Measurements from ENCODE around the gene SUPT20H. TPM values are rescaled to one million over a fixed set of nuclear protein-coding genes. Genes with fewer than 3 reads are reported as not detected.

SUPT20H gene
- 65.1 and 75.7 TPM in 2 replicates for total RNA-seq (2014; rRNA removed; shearing (Covaris generic))

DNA sequence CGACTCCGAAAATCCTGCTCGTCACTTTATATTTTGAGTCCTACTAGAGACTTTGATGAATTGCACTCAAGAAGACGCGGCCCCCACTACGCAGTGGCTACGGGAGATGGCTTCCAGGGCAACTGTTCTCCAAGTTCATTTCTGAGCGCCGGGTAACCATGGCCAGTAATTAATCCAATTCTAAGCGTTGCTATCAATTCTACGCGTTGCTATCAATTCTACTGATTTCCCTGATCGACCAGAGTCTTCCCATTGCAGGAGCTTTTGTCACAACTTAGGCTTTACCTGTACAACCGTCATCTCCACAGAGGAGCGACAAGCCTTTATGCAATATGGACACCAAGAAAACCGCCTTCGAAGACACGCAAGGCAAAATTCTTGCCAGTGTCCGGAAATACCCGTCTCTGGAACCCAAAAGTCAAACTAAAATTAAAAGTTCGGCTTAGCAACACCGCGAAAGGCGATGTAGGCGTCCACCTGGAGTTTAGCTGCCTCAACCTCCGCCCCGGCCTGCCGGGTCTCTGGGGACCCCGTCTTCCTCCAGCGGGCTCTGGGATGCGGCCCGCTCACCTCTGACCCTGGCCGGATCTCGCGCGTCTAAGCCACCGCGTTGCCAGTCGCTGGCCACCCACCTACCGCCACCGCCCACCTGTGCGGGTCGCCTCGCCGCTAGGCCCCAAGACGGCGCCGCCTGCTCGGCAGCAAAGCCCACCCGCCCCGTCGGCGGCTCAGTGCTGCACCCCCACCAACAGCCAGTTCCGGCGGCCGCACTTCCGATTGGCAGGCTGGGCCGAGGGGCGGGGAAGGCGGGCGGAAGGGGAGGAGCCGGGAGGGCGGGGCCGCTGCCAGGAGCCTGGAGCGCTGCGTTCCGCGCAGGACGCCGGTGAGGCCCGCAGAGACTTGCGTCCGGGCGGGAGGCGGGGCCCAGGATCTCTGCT, at the start of gene SUPT20H:
Gene SUPT20H (minus strand): TSS at position 779 of the 938 bp plus-strand sequence. CDS start 8,198 bp downstream, outside the sequence.
- Histone ChIP-seq H3K4me3 (ENCODE audit: insufficient read depth, low read depth, low read length) (peak within 1 kb of the TSS; percentile 81), H3K27me3 (ENCODE audit: control insufficient read depth, insufficient read depth, low read length) (no peaks in the 10 kb centered on the region), H3K36me3 (replicated peaks; ENCODE audit: control insufficient read depth, insufficient read depth, low read length) (peaks cover 2% of the 10 kb centered on the region; the same call in 1 of the 2 replicates)
- DNase-seq = peak; percentile 93

- no peak for DNase-seq
- H3K36me3 ChIP-seq (replicated peaks; ENCODE audit: control insufficient read depth, insufficient read depth, low read length) = no peaks in the 10 kb centered on the region
- H3K4me3 ChIP-seq (ENCODE audit: insufficient read depth, low read depth, low read length) = no peak overlapping the region
These were observed 49.7 kb upstream of the SUPT20H start for GRCh38 chr13:37109051-37109678.

GRCh38 chr13:37107868-37108267, 48.4 kb upstream of the SUPT20H start:
- DNase-seq = no peak
- no peaks in the 10 kb centered on the region for H3K36me3 ChIP-seq (replicated peaks; ENCODE audit: control insufficient read depth, insufficient read depth, low read length)
- H3K4me3 ChIP-seq (ENCODE audit: insufficient read depth, low read depth, low read length) = no peak overlapping the region
- no peaks in the 10 kb centered on the region; the same call in 1 of the 2 replicates for H3K27me3 ChIP-seq (ENCODE audit: control insufficient read depth, insufficient read depth, low read length)

More at GRCh38 chr13:37109051-37109678, 49.7 kb upstream of the SUPT20H start:
- no peaks in the 10 kb centered on the region; the same call in 1 of the 2 replicates for H3K27me3 ChIP-seq (ENCODE audit: control insufficient read depth, insufficient read depth, low read length)

GRCh38 chr13:37107456-37107855, 48.0 kb upstream of the SUPT20H start:
- Histone ChIP-seq H3K4me3 (ENCODE audit: insufficient read depth, low read depth, low read length) (no peak overlapping the region), H3K27me3 (ENCODE audit: control insufficient read depth, insufficient read depth, low read length) (no peaks in the 10 kb centered on the region; the same call in 1 of the 2 replicates), H3K36me3 (replicated peaks; ENCODE audit: control insufficient read depth, insufficient read depth, low read length) (no peaks in the 10 kb centered on the region)
- DNase-seq = no peak

- peak; percentile 33 for DNase-seq
- H3K36me3 ChIP-seq (replicated peaks; ENCODE audit: control insufficient read depth, insufficient read depth, low read length) = no peaks in the 10 kb centered on the region
- H3K27me3 ChIP-seq (ENCODE audit: control insufficient read depth, insufficient read depth, low read length) = no peaks in the 10 kb centered on the region; the same call in 1 of the 2 replicates
- H3K4me3 ChIP-seq (ENCODE audit: insufficient read depth, low read depth, low read length) = no peak overlapping the region
These were observed 47.2 kb upstream of the SUPT20H start for GRCh38 chr13:37106642-37107041.

GRCh38 chr13:37105251-37105714, 45.8 kb upstream of the SUPT20H start, which contains the start of gene CSNK1A1L:
CSNK1A1L (minus strand) TSS chr13:37105664; CDS start chr13:37105256, 408 bp downstream.
- Histone ChIP-seq H3K36me3 (replicated peaks; ENCODE audit: control insufficient read depth, insufficient read depth, low read length) (no peaks in the 10 kb centered on the region), H3K27me3 (ENCODE audit: control insufficient read depth, insufficient read depth, low read length) (no peaks in the 10 kb centered on the region; the same call in 1 of the 2 replicates), H3K4me3 (ENCODE audit: insufficient read depth, low read depth, low read length) (no peak within 1 kb of the TSS)
- no peak for DNase-seq

- H3K4me3 ChIP-seq (ENCODE audit: insufficient read depth, low read depth, low read length) = no peak overlapping the region
- DNase-seq = no peak
- no peaks in the 10 kb centered on the region for H3K36me3 ChIP-seq (replicated peaks; ENCODE audit: control insufficient read depth, insufficient read depth, low read length)
- H3K27me3 ChIP-seq (ENCODE audit: control insufficient read depth, insufficient read depth, low read length) = no peaks in the 10 kb centered on the region; the same call in 1 of the 2 replicates
These were observed 43.4 kb upstream of the SUPT20H start for GRCh38 chr13:37102896-37103295.

DNA sequence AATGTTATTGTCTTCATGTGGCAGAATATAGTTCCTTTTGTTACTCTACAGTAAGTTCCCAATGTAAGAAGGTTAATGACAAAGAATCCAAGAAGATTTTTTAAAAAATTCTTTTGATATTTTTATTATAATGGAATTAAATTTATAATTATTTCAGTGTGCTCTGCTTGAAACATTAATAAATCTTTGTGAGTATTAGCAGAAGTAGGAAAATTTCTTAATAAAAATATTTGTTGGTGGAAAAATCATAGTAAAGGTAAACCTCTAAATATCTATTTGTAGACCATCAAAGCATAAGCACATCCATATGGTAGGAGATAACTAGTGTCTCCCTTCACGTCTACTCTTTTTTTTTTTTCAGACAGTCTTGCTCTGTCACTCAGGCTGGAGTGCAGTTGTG, 41.7 kb upstream of the SUPT20H start:
- Histone ChIP-seq H3K4me3 (ENCODE audit: insufficient read depth, low read depth, low read length) (no peak overlapping the region), H3K27me3 (ENCODE audit: control insufficient read depth, insufficient read depth, low read length) (no peaks in the 10 kb centered on the region; the same call in 1 of the 2 replicates), H3K36me3 (replicated peaks; ENCODE audit: control insufficient read depth, insufficient read depth, low read length) (no peaks in the 10 kb centered on the region)
- DNase-seq = no peak

- H3K4me3 ChIP-seq (ENCODE audit: insufficient read depth, low read depth, low read length) = no peak overlapping the region
- DNase-seq = no peak
- no peaks in the 10 kb centered on the region for H3K36me3 ChIP-seq (replicated peaks; ENCODE audit: control insufficient read depth, insufficient read depth, low read length)
- H3K27me3 ChIP-seq (ENCODE audit: control insufficient read depth, insufficient read depth, low read length) = no peaks in the 10 kb centered on the region; the same call in 1 of the 2 replicates
These were observed 41.2 kb upstream of the SUPT20H start for GRCh38 chr13:37100731-37101130.

- no peak for DNase-seq
- no peaks in the 10 kb centered on the region for H3K27me3 ChIP-seq (ENCODE audit: control insufficient read depth, insufficient read depth, low read length)
- H3K4me3 ChIP-seq (ENCODE audit: insufficient read depth, low read depth, low read length) = no peak overlapping the region
- H3K36me3 ChIP-seq (replicated peaks; ENCODE audit: control insufficient read depth, insufficient read depth, low read length) = no peaks in the 10 kb centered on the region
These were observed 37.6 kb upstream of the SUPT20H start for GRCh38 chr13:37097076-37097475.

- H3K36me3 ChIP-seq (replicated peaks; ENCODE audit: control insufficient read depth, insufficient read depth, low read length) = no peaks in the 10 kb centered on the region
- no peaks in the 10 kb centered on the region for H3K27me3 ChIP-seq (ENCODE audit: control insufficient read depth, insufficient read depth, low read length)
- no peak for DNase-seq
- H3K4me3 ChIP-seq (ENCODE audit: insufficient read depth, low read depth, low read length) = no peak overlapping the region
These were observed 35.4 kb upstream of the SUPT20H start for GRCh38 chr13:37094840-37095239.

DNA sequence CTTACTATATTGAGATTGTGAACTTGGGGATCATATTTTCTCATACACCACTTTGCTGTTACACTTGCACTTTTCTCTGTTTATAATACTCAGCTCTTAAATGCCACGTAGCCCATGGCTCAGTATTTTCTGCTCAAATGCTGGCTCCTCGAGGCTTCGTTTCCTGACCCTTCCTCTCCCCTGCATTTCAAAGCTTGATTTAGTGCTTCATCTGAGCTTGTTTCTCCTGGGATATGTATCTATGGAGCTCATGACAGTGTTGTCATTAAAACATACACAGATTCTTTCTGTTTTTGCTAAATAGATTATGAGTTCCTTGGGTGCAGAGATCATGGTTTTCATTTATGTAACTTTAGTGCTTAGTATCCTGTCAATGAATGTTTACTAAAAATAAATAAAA, 34.6 kb upstream of the SUPT20H start:
- Histone ChIP-seq H3K36me3 (replicated peaks; ENCODE audit: control insufficient read depth, insufficient read depth, low read length) (no peaks in the 10 kb centered on the region), H3K27me3 (ENCODE audit: control insufficient read depth, insufficient read depth, low read length) (no peaks in the 10 kb centered on the region), H3K4me3 (ENCODE audit: insufficient read depth, low read depth, low read length) (no peak overlapping the region)
- no peak for DNase-seq

GRCh38 chr13:37091835-37092234, 32.3 kb upstream of the SUPT20H start:
- Histone ChIP-seq H3K27me3 (ENCODE audit: control insufficient read depth, insufficient read depth, low read length) (no peaks in the 10 kb centered on the region), H3K4me3 (ENCODE audit: insufficient read depth, low read depth, low read length) (no peak overlapping the region), H3K36me3 (replicated peaks; ENCODE audit: control insufficient read depth, insufficient read depth, low read length) (no peaks in the 10 kb centered on the region)
- DNase-seq = no peak

DNA sequence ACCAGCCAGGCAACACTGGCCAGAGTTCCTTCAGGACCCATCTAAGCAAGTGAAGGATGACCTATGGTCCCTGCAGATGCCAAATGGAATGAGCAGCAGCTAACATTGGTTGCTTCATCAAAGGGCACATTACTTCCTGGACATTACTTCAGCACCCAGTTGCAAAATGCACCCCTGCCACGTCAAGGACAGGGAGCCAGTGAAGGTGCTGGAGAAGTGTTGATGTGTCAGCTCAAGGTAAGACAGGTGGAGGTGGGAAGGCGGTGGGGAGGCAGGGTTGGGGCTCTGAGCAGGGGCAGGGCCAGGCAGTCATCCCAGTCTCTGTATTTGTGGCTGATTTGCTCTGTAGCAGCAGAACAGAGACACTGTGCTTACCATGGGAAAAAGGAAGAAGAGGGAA, 31.4 kb upstream of the SUPT20H start:
- H3K36me3 ChIP-seq (replicated peaks; ENCODE audit: control insufficient read depth, insufficient read depth, low read length) = no peaks in the 10 kb centered on the region
- no peak for DNase-seq
- H3K27me3 ChIP-seq (ENCODE audit: control insufficient read depth, insufficient read depth, low read length) = no peaks in the 10 kb centered on the region
- H3K4me3 ChIP-seq (ENCODE audit: insufficient read depth, low read depth, low read length) = no peak overlapping the region

Data from H7 (cell line).